GM18505 (cell line): ENCODE data around the gene CARD9.

Source experiments
- ATAC-seq: cut with Tn5 transposase; IDR thresholded peaks from one replicate; pipeline ENCODE4 v1.9.1; 2021; ENCODE audit not compliant: unreplicated experiment
- POLR2A ChIP-seq: IDR thresholded peaks from 4 replicates; pipeline ENCODE4 v1.6.1; 2011; ENCODE audit warnings: borderline replicate concordance; ENCODE audit not compliant: insufficient read depth, insufficient read length; ENCODE audit errors: extremely low read depth

The CARD9 gene

DNA sequence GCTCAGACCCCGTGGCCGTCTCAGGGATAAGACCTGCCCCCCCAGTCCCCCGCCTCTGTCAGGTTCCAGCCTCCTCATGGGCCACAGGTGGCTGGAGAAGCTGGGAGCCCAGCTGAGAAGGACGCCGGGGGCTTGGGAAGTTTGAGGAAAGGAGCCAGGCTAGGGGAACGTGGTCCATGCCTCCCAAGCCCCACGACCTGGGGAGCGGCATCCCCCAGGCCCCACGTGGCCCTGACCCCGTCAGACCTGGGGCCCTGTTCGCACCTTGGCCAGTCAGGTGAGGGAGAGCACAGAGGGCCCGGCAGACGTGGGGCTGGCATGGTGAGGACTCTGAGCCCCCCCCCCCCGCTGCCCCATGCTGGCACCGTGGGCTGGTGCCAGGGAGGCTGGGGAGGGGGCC lies 42.4 kb downstream of the CARD9 start:
- no peak for ATAC-seq
- no peak for TF ChIP-seq POLR2A

DNA sequence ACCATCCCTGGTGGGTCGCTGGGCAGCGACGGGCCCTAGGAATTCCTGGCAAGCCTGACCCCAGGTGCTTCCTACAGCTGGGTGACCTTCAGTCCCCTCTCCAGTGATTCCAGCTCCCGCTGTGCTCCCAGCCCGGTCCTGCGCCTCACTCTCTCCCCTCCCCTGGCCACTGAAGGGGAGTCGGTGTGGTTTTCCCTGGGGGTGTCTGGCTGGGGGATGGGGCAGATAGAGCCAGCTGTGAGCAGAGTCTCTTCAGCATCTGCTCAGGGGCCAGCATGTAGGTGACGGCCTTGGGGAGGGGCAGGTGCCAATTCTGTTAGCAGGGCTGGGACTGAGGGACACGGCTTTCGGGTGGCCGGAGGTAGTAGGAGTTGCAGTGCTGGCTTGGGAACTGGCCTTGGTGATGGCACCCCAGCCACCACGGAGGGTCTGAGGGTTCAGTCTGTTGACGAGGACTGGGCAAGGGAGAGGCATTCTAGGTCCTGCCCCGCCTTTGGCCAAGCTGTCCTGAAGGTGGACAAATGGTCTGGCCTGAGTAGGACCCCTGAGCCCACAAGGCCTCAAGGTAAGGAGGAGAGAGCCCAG lies 43.0 kb downstream of the CARD9 start:
- no peak for TF ChIP-seq POLR2A
- no peak for ATAC-seq

- no peak for ATAC-seq
- TF ChIP-seq POLR2A, result no peak
Observed at GRCh38 chr9:136329636-136330405, 43.6 kb downstream of the CARD9 start.

DNA sequence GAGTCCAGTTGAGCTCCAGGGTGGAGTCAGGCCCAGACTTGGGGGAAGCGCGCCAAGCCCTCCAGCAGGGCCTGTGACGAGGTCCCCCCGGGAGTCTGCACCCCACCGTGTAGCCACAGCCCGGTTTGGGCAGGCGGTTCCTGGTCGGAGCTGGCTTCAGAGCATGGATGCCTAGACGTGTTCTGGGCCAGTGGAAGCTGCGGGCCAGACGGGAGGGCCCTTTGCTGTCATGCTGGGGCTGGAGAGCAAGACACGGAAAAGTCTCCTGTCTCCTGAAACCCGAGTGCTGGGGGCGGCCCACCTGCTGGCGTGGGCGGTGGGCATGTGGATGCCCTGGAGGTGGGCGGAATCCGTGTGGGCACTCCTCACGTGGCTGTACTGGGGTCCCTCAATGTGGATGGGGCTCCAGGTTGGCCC lies 44.2 kb downstream of the CARD9 start:
- no peak for TF ChIP-seq POLR2A
- no peak for ATAC-seq

GRCh38 chr9:136328622-136329041 lies 44.8 kb downstream of the CARD9 start:
- no peak for ATAC-seq

DNA sequence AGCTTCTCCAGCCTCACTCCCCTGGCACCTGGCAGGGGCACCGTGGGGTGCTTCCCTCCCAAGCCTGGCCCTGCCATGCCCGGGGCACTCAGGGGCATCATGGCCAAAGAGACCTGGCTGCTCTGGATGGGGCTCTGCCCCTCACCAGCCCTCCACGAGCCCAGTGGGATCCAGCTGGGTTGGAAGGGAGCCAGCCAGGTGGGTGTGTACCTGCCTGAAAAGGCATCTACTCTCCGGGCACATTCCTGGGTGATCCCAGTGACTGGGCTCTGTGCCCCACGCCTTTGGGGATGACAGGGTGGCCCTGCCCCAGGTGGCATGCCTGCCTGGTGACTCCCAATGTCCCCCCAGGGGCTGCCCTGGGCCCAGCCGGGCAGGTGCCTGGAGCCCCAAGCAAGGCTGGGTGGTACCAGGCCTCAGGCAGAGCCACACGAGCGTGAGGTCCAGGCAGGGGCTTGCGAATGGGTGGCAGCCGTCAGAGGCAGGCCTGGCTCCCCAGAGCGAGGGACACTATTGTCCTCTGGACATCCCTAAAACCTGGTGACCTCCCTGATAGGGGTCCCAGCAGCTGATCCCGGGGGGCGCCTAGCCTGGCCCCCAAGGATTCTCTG lies 45.4 kb downstream of the CARD9 start:
- ATAC-seq, result no peak
- TF ChIP-seq POLR2A, result no peak

More at GRCh38 chr9:136328622-136329041, 44.8 kb downstream of the CARD9 start:
- TF ChIP-seq POLR2A, result no peak

- no peak for ATAC-seq
- no peak for TF ChIP-seq POLR2A
Observed at GRCh38 chr9:136327304-136327974, 46.0 kb downstream of the CARD9 start, which contains the start of gene GPSM1. Gene GPSM1, plus strand, starts transcription at chr9:136327539. Its CDS starts 157 bp downstream, at chr9:136327696.

DNA sequence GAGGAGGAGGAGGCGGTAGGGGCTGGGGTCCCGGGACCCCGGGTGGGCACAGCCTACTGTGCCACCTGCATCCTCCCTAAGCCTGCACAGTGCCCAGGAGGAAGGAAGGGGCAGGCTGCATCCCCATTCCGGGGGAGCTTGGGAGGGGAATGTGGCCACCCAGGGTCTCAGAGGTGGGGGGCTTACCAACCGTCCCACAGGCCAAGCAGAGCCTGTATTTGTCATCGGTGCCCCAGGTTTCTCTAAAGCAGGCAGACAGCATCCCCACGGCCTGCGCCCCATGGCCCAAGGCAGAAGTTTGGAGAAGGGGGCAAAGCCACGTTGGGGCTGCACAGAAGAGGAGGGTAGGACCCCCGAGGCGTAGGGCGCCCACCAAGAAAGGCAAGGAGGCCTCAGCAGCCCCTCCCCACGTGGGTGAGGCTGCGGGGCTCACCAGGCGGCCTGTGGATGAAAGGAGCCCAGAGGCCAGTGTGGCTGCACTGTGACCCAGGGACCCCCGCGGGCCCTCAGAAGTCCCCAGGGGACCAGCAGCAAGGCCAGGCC lies 46.6 kb downstream of the CARD9 start:
- no peak for TF ChIP-seq POLR2A
- no peak for ATAC-seq

DNA sequence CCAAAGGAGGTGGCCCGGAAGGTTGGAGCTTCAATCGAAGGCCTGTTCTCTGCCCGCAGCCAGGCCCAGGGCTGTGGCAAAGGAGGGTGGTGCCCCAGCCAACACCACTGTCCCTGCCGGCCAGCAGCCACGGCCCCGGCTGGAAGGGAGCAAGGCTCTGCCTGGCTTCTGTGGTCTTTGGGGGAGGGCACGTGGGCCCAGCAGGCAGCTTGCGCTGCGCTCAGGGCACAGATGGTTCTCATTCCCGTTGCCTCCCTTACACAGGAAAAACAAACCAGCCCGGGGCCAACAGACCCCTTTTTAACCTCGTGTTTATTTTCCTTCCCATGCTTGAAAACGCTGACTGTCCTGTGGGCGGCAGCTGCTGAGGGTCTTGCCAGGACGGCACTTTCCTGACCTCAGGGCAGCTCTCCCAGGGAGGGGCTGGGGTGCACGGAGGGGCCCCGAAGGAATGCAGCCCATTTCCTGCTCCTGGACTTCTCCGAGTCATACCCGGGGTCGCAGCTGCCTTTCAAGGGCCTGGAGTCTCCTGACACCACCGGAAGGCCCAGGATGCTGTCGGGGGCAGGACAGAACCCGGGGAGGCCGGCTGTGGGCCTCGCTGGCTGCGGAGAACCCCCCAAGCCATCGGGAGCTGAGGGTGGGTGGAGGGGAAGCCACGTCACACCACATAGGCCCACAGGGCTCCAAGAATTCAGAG lies 47.3 kb downstream of the CARD9 start:
- ATAC-seq, result no peak
- no peak for TF ChIP-seq POLR2A

GRCh38 chr9:136325358-136325757 lies 48.1 kb downstream of the CARD9 start:
- TF ChIP-seq POLR2A, result no peak
- ATAC-seq, result no peak

GRCh38 chr9:136324501-136325300 lies 48.8 kb downstream of the CARD9 start:
- ATAC-seq, result no peak
- no peak for TF ChIP-seq POLR2A

- ATAC-seq, result no peak
Observed at GRCh38 chr9:136323371-136323789, 50.1 kb downstream of the CARD9 start.

GRCh38 chr9:136322756-136323330 lies 50.6 kb downstream of the CARD9 start:
- ATAC-seq, result no peak
- no peak for TF ChIP-seq POLR2A

More at GRCh38 chr9:136323371-136323789, 50.1 kb downstream of the CARD9 start:
- TF ChIP-seq POLR2A, result no peak
